Measurements from ENCODE around the gene AATK. TPM values are rescaled to one million over a fixed set of nuclear protein-coding genes. Genes with fewer than 3 reads are reported as not detected.

The AATK gene
- total RNA-seq, 1 experiment from 2014 or later = 4.4 TPM

DNA sequence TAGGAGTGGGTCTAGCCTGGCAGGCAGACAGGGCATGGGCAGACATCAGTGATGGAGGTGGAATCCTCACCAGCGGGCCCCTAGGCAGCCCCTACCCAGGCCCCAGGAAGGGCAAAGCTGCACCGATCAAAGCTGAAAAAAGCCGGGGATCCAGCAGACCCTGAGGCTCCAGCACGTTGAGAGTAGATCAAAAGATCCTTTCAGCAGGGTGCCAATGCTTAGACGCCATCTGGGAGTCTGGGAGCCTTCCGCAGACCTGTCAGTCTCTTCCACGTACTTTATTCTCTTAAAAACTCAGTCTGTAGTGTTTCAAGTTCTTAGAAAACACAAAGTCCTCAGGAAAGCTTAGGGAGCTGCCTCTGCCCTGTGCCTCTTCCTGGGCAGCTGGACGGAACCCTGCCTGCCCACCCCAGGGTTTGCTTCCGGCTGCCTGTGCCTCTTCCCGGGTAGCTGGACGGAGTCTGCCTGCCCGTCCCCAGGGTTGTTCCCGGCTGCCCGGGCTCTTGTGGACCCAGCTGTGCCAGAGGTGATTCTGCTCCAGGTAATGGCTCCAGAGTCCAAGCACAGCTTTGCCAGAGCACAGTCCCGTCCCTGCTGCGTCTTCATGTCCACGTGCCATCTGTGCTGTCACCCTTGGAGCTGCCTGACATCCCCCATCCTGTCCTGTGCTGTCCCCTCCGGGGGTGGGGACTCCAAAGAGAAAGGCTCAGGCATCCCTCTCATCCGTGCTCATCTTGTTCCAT lies 51.5 kb downstream of the AATK start (continued):
- TF ChIP-seq TCF7L2 (IDR thresholded peaks at IDR 0.05; ENCODE audit: borderline replicate concordance, extremely low read depth, insufficient read depth, insufficient read length) (no peak), FOSL1 (IDR thresholded peaks at IDR 0.05; ENCODE audit: low read depth) (no peak), CBX3 (IDR thresholded peaks at IDR 0.05; ENCODE audit: low read depth) (no peak), JUND (IDR thresholded peaks at IDR 0.05) (no peak), POLR2A (IDR thresholded peaks at IDR 0.05; ENCODE audit: borderline replicate concordance, extremely low read depth, insufficient read depth, insufficient read length) (no peak)

DNA sequence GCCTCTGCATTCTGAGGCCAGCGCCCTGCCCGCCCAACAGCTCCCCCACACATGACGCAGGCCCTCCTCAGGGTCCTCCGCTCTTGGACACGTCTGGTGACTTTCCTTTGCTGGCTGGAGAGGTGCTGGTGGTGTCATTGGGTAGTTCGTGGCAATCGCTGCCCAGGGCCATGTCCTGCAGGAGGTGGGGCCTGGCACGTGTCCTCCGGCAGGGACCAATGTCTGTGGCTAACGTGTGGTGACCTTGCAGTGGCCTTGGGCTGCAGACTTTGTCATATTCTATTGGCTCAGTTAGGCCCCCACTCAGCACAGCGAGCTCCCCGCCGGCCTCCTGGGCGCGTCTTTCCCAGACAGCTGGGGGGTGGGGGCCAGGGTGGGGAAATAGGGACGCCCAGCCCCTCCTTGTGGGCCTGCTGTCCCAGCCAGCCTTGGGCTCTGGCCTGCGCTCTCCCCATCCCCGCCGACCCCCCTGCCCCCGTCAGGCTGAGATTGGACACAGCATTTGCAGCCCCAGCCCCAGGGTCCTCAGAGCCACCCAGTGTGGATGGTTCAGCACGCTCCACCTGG lies 52.8 kb downstream of the AATK start:
- TF ChIP-seq TCF7L2 (IDR thresholded peaks at IDR 0.05; ENCODE audit: borderline replicate concordance, extremely low read depth, insufficient read depth, insufficient read length) (no peak), CBX3 (IDR thresholded peaks at IDR 0.05; ENCODE audit: low read depth) (no peak), POLR2AphosphoS5 (IDR thresholded peaks at IDR 0.05; ENCODE audit: low read depth, low read length) (no peak), RAD21 (IDR thresholded peaks at IDR 0.05; ENCODE audit: low read depth) (no peak)
- TF ChIP-seq, protein P1, sequence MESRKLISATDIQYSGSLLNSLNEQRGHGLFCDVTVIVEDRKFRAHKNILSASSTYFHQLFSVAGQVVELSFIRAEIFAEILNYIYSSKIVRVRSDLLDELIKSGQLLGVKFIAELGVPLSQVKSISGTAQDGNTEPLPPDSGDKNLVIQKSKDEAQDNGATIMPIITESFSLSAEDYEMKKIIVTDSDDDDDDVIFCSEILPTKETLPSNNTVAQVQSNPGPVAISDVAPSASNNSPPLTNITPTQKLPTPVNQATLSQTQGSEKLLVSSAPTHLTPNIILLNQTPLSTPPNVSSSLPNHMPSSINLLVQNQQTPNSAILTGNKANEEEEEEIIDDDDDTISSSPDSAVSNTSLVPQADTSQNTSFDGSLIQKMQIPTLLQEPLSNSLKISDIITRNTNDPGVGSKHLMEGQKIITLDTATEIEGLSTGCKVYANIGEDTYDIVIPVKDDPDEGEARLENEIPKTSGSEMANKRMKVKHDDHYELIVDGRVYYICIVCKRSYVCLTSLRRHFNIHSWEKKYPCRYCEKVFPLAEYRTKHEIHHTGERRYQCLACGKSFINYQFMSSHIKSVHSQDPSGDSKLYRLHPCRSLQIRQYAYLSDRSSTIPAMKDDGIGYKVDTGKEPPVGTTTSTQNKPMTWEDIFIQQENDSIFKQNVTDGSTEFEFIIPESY (IDR thresholded peaks at IDR 0.05; ENCODE audit: extremely low read depth, insufficient replicate concordance, low read length) = no peak
- TF ChIP-seq, protein P2, sequence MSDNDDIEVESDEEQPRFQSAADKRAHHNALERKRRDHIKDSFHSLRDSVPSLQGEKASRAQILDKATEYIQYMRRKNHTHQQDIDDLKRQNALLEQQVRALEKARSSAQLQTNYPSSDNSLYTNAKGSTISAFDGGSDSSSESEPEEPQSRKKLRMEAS (IDR thresholded peaks at IDR 0.05) = no peak
- intact Hi-C loops (cut with micrococcal nuclease) = no loop called here
- H3K9me3 ChIP-seq (ENCODE audit: control insufficient read depth in 1 of 2, insufficient read depth in 1 of 2, low read depth in 1 of 2, low read length in 2 of 2) = no peaks in the 10 kb centered on the region
- H3K4me2 ChIP-seq (ENCODE audit: low read length) = no peak overlapping the region
- H3K9me2 ChIP-seq (ENCODE audit: insufficient read depth) = no peaks in the 10 kb centered on the region
- POLR2A ChIA-PET = no interaction called here
- BruUV-seq (replicated peaks) = no TSS peak
- H3K79me2 ChIP-seq (ENCODE audit: insufficient read depth, low read length) = peaks cover 4% of the 10 kb centered on the region; the same call in 1 of the 2 replicates
- no peak overlapping the region for H3K9ac ChIP-seq (ENCODE audit: low read length)
- H3K36me3 ChIP-seq (ENCODE audit: control insufficient read depth in 1 of 2, insufficient read depth in 2 of 2, low read length in 2 of 2) = peaks cover 3 to 15% of the 10 kb centered on the region in 2 experiments; a peak in 2 of 4 replicates
- ATAC-seq = no peak
- CTCF ChIA-PET = no interaction called here
- no peaks in the 10 kb centered on the region for H3K27me3 ChIP-seq (ENCODE audit: insufficient read depth, low read length)
- H3K27ac ChIP-seq (ENCODE audit: low read depth, low read length) = no peak overlapping the region
- no peak overlapping the region for H3K4me3 ChIP-seq (replicated peaks in 1 of 2; ENCODE audit: low read depth in 1 of 2, low read length in 2 of 2)
- DNase-seq (ENCODE audit: low read depth, low spot score) = no peak
- H4K20me1 ChIP-seq (ENCODE audit: insufficient read depth) = no peaks in the 10 kb centered on the region
- H2AFZ ChIP-seq (ENCODE audit: low read depth, low read length, poor library complexity, severe bottlenecking) = no peak overlapping the region
- RAD21 ChIA-PET (ENCODE audit: low non-redundant PET in 1 of 2, low total read pairs in 2 of 2, uncharacterized antibody in 2 of 2, unreplicated experiment in 2 of 2) = interaction anchor here in 1 of 2 experiments (0.7 kb wide), 1 partner anchor 109 kb away, joined by 5 read pairs; no protein-coding TSS in a partner anchor
- H3K4me1 ChIP-seq (ENCODE audit: control insufficient read depth in 1 of 2, insufficient read depth in 2 of 2, low read length in 2 of 2) = peaks cover 4 to 12% of the 10 kb centered on the region in 2 experiments; a peak in 3 of 4 replicates

All from HCT116 (cell line).